ENCODE measurements around the gene HAVCR1.

DNA sequence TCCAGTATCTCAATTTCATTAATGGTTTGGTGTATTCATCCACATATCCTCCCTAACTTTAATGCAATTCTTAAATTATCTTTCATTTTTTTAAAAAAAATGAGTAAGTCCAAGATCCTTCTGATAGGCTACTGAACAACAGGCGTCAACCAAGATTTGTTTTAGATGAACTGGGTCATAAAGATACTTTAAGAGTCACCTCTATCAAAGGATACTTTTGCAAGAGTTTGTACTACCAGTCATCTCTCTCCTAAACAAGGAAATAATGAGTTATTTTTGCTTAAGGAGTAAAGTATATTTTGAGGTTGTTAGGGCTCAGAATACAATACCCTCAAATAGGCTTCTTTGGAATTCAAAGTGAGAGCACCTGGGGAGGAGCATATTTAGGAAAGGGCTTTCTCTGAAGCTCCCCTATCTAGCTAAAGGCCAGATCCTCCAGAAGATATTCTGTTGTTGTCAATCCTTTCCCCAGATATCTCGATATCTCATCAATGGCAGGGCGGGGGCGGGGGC lies 25.8 kb downstream of the HAVCR1 start:
- TF ChIP-seq, protein P1, sequence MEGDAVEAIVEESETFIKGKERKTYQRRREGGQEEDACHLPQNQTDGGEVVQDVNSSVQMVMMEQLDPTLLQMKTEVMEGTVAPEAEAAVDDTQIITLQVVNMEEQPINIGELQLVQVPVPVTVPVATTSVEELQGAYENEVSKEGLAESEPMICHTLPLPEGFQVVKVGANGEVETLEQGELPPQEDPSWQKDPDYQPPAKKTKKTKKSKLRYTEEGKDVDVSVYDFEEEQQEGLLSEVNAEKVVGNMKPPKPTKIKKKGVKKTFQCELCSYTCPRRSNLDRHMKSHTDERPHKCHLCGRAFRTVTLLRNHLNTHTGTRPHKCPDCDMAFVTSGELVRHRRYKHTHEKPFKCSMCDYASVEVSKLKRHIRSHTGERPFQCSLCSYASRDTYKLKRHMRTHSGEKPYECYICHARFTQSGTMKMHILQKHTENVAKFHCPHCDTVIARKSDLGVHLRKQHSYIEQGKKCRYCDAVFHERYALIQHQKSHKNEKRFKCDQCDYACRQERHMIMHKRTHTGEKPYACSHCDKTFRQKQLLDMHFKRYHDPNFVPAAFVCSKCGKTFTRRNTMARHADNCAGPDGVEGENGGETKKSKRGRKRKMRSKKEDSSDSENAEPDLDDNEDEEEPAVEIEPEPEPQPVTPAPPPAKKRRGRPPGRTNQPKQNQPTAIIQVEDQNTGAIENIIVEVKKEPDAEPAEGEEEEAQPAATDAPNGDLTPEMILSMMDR (IDR thresholded peaks at IDR 0.05; ENCODE audit: borderline replicate concordance, extremely low read depth, low read length, poor library complexity, severe bottlenecking), result no peak
- TF ChIP-seq EZH2 (IDR thresholded peaks at IDR 0.05; ENCODE audit: borderline replicate concordance, low read depth, low read length, severe bottlenecking), result no peak

Measured in DND-41 (cell line).